OCI-LY7 (cell line): ENCODE results near the gene SMPD3. TPM values are rescaled to one million over a fixed set of nuclear protein-coding genes. Genes with fewer than 3 reads are reported as not detected.

Source experiments
- BruUV-seq: library from RNA; stranded (reverse); fragments of 400-500 nt; replicated peaks from 2 replicates; lab custom pipeline; 2021; lab: Mats Ljungman, UMichigan
- CTCF ChIA-PET: fragments of 300-600 bp; sonication (Branson Sonifier 250); formaldehyde crosslinking; loops from one replicate; lab custom pipeline; 2022; ENCODE audit warnings: antibody characterized with exemption; ENCODE audit not compliant: unreplicated experiment; lab: Charles Lee
- POLR2A ChIA-PET: fragments of 300-600 bp; sonication (Branson Sonifier 250); formaldehyde crosslinking; loops from one replicate; lab custom pipeline; 2022; ENCODE audit warnings: antibody characterized with exemption; lab: Charles Lee
- DNase-seq: peaks from one replicate; pipeline ENCODE4 v3.0.0-alpha.2; 2015; ENCODE audit warnings: low spot score
- H2AFZ ChIP-seq: fragments of 200-600 bp; sonication (generic), shearing (Covaris generic); 2 replicates; pipeline ENCODE4 v1.6.1; 2014; ENCODE audit warnings: mild to moderate bottlenecking, antibody characterized with exemption, low read length, moderate library complexity
- H3K27ac ChIP-seq: fragments of 200-600 bp; sonication (generic); 2 replicates; pipeline ENCODE4 v1.5.1; 2014; ENCODE audit warnings: mixed run types, low read depth, mild to moderate bottlenecking, moderate library complexity, low read length, inconsistent platforms; ENCODE audit not compliant: poor library complexity, severe bottlenecking
- H3K36me3 ChIP-seq: fragments of 200-600 bp; sonication (generic); 2 replicates; pipeline ENCODE4 v1.6.1; 2014; ENCODE audit warnings: mild to moderate bottlenecking, antibody characterized with exemption, low read length, moderate library complexity, mixed read lengths; ENCODE audit not compliant: insufficient read depth
- H3K4me1 ChIP-seq: fragments of 200-600 bp; sonication (generic); 2 replicates; pipeline ENCODE4 v1.5.1; 2014; ENCODE audit warnings: mild to moderate bottlenecking, low read length; ENCODE audit not compliant: insufficient read depth, poor library complexity, severe bottlenecking
- H3K4me2 ChIP-seq: fragments of 200-600 bp; sonication (generic); 2 replicates; pipeline ENCODE4 v1.6.1; 2014; ENCODE audit warnings: mild to moderate bottlenecking, low read length
- H3K4me3 ChIP-seq: fragments of 200-600 bp; sonication (generic); 2 replicates; pipeline ENCODE4 v1.5.1; 2014; ENCODE audit warnings: mild to moderate bottlenecking, low read depth, low read length; ENCODE audit not compliant: poor library complexity, severe bottlenecking
- H3K79me2 ChIP-seq: fragments of 200-600 bp; sonication (generic); 2 replicates; pipeline ENCODE4 v1.6.1; 2016; ENCODE audit warnings: low read depth, mild to moderate bottlenecking, low read length, moderate library complexity, mixed read lengths; ENCODE audit not compliant: insufficient read depth
- H3K9me2 ChIP-seq: fragments of 200-600 bp; sonication (generic); 2 replicates; pipeline ENCODE4 v1.6.1; 2016; ENCODE audit warnings: mild to moderate bottlenecking, low read length, mixed read lengths; ENCODE audit not compliant: insufficient read depth
- H3K9me3 ChIP-seq: fragments of 200-600 bp; sonication (generic); 2 replicates; pipeline ENCODE4 v1.6.1; 2014; ENCODE audit warnings: mild to moderate bottlenecking, mixed run types, low read length, mixed read lengths
- H4K20me1 ChIP-seq: fragments of 200-600 bp; sonication (generic); 2 replicates; pipeline ENCODE4 v1.6.1; 2014; ENCODE audit warnings: mild to moderate bottlenecking, antibody characterized with exemption, low read length, moderate library complexity, mixed read lengths; ENCODE audit not compliant: insufficient read depth
- CTCF ChIP-seq: fragments of 200-600 bp; sonication (generic); conservative IDR thresholded peaks from 2 replicates; pipeline ENCODE4 v1.5.1; 2014; ENCODE audit warnings: mild to moderate bottlenecking, antibody characterized with exemption, low read length, moderate library complexity, mixed read lengths
- EZH2phosphoT487 ChIP-seq: fragments of 200-600 bp; sonication (generic); IDR thresholded peaks from 2 replicates; pipeline ENCODE4 v1.6.1; 2018; ENCODE audit warnings: low read depth, borderline replicate concordance, mild to moderate bottlenecking, mixed run types, antibody characterized with exemption, low read length, moderate library complexity, mixed read lengths
- intact Hi-C: fragments of 100-400 bp; cut with micrococcal nuclease; formaldehyde crosslinking; loops from one replicate; pipeline ENCODE4 v1.10.0; 2022; ENCODE audit not compliant: unreplicated experiment
- total RNA-seq, 2 experiments: library from RNA; depleted of rRNA in 1 of 2; stranded (reverse); fragments of >200 nt in 1 of 2; shearing (Covaris generic) in 1 of 2; gene quantifications; 2 replicates each; pipeline ENCODE4 v1.2.3, GENCODE V29; 2014 to 2022

The SMPD3 gene
- total RNA-seq, 2 experiments from 2014 or later: 0.16 to 0.51 TPM

GRCh38 chr16:68377221-68377620 lies 71.1 kb downstream of the SMPD3 start:
- no peak overlapping the region for H3K27ac ChIP-seq
- no peak overlapping the region for H3K4me2 ChIP-seq
- H3K4me1 ChIP-seq: peaks cover 8% of the 10 kb centered on the region
- no peak for DNase-seq
- H3K4me3 ChIP-seq: no peak overlapping the region
- intact Hi-C loops: no loop called here
- no peaks in the 10 kb centered on the region for H4K20me1 ChIP-seq
- no peak overlapping the region for H2AFZ ChIP-seq
- H3K79me2 ChIP-seq: no peaks in the 10 kb centered on the region
- TF ChIP-seq EZH2phosphoT487: no peak
- TF ChIP-seq CTCF: no peak
- BruUV-seq: no TSS peak
- CTCF ChIA-PET: no interaction called here
- no peaks in the 10 kb centered on the region for H3K9me2 ChIP-seq
- H3K9me3 ChIP-seq: no peaks in the 10 kb centered on the region
- no peaks in the 10 kb centered on the region for H3K36me3 ChIP-seq
- POLR2A ChIA-PET: interaction anchor here (0.6 kb wide), 1 partner anchor 19 kb away, joined by 3 read pairs; no protein-coding TSS in a partner anchor

- POLR2A ChIA-PET: no interaction called here
These were observed 71.7 kb downstream of the SMPD3 start for GRCh38 chr16:68376590-68376989.

More at GRCh38 chr16:68376590-68376989, 71.7 kb downstream of the SMPD3 start:
- H3K4me2 ChIP-seq: no peak overlapping the region
- no peaks in the 10 kb centered on the region for H4K20me1 ChIP-seq
- H3K4me1 ChIP-seq: peaks cover 2% of the 10 kb centered on the region
- H3K27ac ChIP-seq: no peak overlapping the region
- no TSS peak for BruUV-seq
- no peaks in the 10 kb centered on the region for H3K9me3 ChIP-seq
- DNase-seq: no peak
- no peak overlapping the region for H3K4me3 ChIP-seq
- intact Hi-C loops: no loop called here
- H3K9me2 ChIP-seq: no peaks in the 10 kb centered on the region
- no peak overlapping the region for H2AFZ ChIP-seq
- no peaks in the 10 kb centered on the region for H3K36me3 ChIP-seq
- CTCF ChIA-PET: no interaction called here
- no peak for TF ChIP-seq CTCF
- TF ChIP-seq EZH2phosphoT487: no peak
- H3K79me2 ChIP-seq: no peaks in the 10 kb centered on the region
